ENCODE data around the gene PTPN6. TPM values are rescaled to one million over a fixed set of nuclear protein-coding genes. Genes with fewer than 3 reads are reported as not detected.

Gene PTPN6
- total and polyA plus RNA-seq, 4 donors = 38.2 to 222 (median 170) TPM

GRCh38 chr12:6932766-6933165, 18.4 kb upstream of the PTPN6 start:
- Histone ChIP-seq H3K9ac (ENCODE audit: insufficient read depth in 1 of 2, low read length in 2 of 2) (no peak overlapping the region), H3K27ac (ENCODE audit: low read depth in 1 of 2, low read length in 1 of 2) (no peak overlapping the region), H3K9me3 (ENCODE audit: control insufficient read depth in 4 of 4, insufficient read depth in 3 of 4, low read length in 3 of 4) (no peaks in the 10 kb centered on the region), H3K4me3 (no peak overlapping the region), H3K27me3 (ENCODE audit: control insufficient read depth in 3 of 3, insufficient read depth in 3 of 3, low read length in 2 of 3) (no peaks in the 10 kb centered on the region), H3K4me1 (ENCODE audit: control insufficient read depth in 5 of 5, insufficient read depth in 5 of 5, low read length in 5 of 5) (peaks cover 12 to 37% (median 13%) of the 10 kb centered on the region in 5 donors), H3K36me3 (ENCODE audit: control insufficient read depth in 4 of 4, insufficient read depth in 4 of 4, low read length in 4 of 4) (peaks cover 0 to 25% (median 22%) of the 10 kb centered on the region in 4 donors)
- WGBS, 2 donors = 68 to 80% methylated on average over 1 of the region's 1 CpG
- TF ChIP-seq CTCF (IDR thresholded peaks at IDR 0.05; ENCODE audit: control extremely low read depth, extremely low read depth) = no peak
- ATAC-seq (ENCODE audit: insufficient read depth, low FRiP score) = no peak
- DNase-seq = no peak

GRCh38 chr12:6934110-6934509, 17.0 kb upstream of the PTPN6 start:
- Histone ChIP-seq H3K4me1 (ENCODE audit: control insufficient read depth in 5 of 5, insufficient read depth in 5 of 5, low read length in 5 of 5) (peaks cover 12 to 42% (median 16%) of the 10 kb centered on the region in 5 donors), H3K9ac (ENCODE audit: insufficient read depth in 1 of 2, low read length in 2 of 2) (no peak overlapping the region), H3K4me3 (no peak overlapping the region), H3K27ac (ENCODE audit: low read depth in 1 of 2, low read length in 1 of 2) (peak overlapping the region; percentile 7 to 58), H3K27me3 (ENCODE audit: control insufficient read depth in 3 of 3, insufficient read depth in 3 of 3, low read length in 2 of 3) (no peaks in the 10 kb centered on the region), H3K36me3 (ENCODE audit: control insufficient read depth in 4 of 4, insufficient read depth in 4 of 4, low read length in 4 of 4) (peaks cover 0 to 31% (median 26%) of the 10 kb centered on the region in 4 donors), H3K9me3 (ENCODE audit: control insufficient read depth in 4 of 4, insufficient read depth in 3 of 4, low read length in 3 of 4) (no peaks in the 10 kb centered on the region)
- DNase-seq (peak; percentile 39 to 69 (median 45)), ATAC-seq (ENCODE audit: insufficient read depth, low FRiP score) (no peak)
- TF ChIP-seq CTCF (IDR thresholded peaks at IDR 0.05; ENCODE audit: control extremely low read depth, extremely low read depth) = no peak
- 35 to 41% methylated on average over 7 to 8 of the region's 8 CpGs for WGBS, 2 donors

- 60 to 64% methylated on average over 14 of the region's 14 CpGs for WGBS, 2 donors
- Histone ChIP-seq H3K36me3 (ENCODE audit: control insufficient read depth in 4 of 4, insufficient read depth in 4 of 4, low read length in 4 of 4) (peaks cover 0 to 39% (median 31%) of the 10 kb centered on the region in 4 donors), H3K4me3 (no peak overlapping the region), H3K27ac (ENCODE audit: low read depth in 1 of 2, low read length in 1 of 2) (peak overlapping the region in 1 of 2 donors; percentile 26), H3K4me1 (ENCODE audit: control insufficient read depth in 5 of 5, insufficient read depth in 5 of 5, low read length in 5 of 5) (peaks cover 6 to 29% (median 11%) of the 10 kb centered on the region in 5 donors), H3K9ac (ENCODE audit: insufficient read depth in 1 of 2, low read length in 2 of 2) (no peak overlapping the region), H3K9me3 (ENCODE audit: control insufficient read depth in 4 of 4, insufficient read depth in 3 of 4, low read length in 3 of 4) (no peaks in the 10 kb centered on the region), H3K27me3 (ENCODE audit: control insufficient read depth in 3 of 3, insufficient read depth in 3 of 3, low read length in 2 of 3) (no peaks in the 10 kb centered on the region)
- no peak for TF ChIP-seq CTCF (IDR thresholded peaks at IDR 0.05; ENCODE audit: control extremely low read depth, extremely low read depth)
- ATAC-seq (ENCODE audit: insufficient read depth, low FRiP score) (no peak), DNase-seq (no peak)
Measured at GRCh38 chr12:6935371-6936193, 15.6 kb upstream of the PTPN6 start.
